ENCODE data around the gene ACOT13.
A peak's percentile ranks its signal among the peaks of the same experiment; 100 is the strongest.
"Not testable (repeated sequence)": the region's sequence is repeated elsewhere in the genome, so short reads cannot be mapped to it uniquely, and the experiment has no call there.

ACOT13 gene

DNA sequence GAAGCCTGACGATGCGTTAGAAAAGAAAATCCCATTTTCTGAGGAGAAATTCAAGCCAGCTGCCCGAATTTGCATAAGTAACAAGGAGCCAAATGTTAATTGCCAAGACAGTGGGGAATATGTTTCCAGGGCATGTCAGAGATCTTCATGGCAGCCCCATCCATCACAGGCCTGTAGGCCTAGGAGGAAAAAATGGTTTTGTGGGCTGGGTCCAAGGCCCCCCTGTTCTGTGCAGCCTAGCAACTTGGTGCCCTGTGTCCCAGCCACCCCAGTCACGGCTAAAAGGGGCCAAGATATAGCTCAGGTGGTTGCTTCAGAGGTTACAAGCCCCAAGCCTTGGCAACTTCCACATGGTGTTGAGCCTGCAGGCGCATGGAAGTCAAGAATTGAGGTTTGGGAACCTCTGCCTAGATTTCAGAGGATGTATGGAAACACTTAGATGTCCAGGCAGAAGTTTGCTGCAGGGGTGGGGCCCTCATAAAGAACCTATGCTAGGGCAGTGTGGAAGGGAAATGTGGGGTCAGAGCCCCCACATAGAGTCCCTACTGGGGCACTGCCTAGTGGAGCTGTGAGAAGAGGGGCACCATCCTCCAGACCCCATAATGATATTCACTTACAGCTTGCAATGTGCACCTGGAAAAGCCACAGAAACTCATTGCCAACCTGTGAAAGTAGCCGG, 64.7 kb downstream of the ACOT13 start:
- DNase-seq = not testable (repeated sequence)

DNA sequence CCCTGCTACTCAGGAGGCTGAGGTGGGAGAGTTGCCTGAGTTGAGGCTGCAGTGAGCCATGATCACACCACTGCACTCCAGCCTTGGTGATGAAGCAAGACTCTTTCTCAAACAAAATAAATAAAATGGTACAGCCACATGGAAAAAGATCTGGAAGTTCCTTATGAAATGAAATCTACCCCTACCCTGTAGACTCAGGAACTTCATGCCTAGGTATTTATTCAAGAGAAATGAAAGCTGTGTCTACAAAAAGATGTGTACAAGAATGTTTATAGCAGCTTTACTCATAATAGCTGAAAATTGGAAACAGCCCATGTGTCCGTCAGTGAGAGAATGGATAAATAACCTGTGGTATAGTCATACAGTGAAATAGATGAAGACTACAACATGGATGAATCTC, 67.3 kb downstream of the ACOT13 start:
- no peak for DNase-seq

GRCh38 chr6:24734710-24735109, 67.8 kb downstream of the ACOT13 start:
- not testable (repeated sequence) for DNase-seq

GRCh38 chr6:24738741-24739140, 71.9 kb downstream of the ACOT13 start:
- DNase-seq = no peak

- DNase-seq = no peak
Observed at GRCh38 chr6:24740861-24741260, 74.0 kb downstream of the ACOT13 start.

DNA sequence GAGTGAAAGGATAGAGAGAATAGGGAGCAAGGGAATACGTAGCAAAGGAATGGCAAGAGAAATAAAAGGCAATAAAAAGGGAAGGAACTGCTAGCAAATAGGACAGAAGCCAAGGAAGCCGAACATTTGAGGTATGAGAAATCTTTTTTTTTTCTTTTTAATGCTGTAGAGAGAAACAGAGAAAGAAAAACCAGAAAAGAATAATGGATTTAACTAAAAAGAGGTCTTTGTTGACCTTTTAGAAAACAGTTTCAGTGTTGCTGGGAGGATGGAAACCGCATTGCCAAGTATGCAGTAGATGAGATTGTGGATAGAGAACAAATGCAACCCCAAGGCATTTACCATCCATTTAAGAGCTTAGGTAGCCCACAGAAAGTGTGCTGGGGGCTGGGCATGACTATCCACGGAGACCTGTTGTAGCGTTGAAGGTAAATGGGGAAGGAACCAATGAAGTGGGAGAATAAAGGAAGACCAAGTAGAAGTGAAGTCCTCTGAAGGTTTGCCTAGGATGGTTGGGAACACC, 75.4 kb downstream of the ACOT13 start:
- DNase-seq = no peak

- peak; percentile 97 for DNase-seq
Observed at GRCh38 chr6:24743265-24743943, 76.5 kb downstream of the ACOT13 start.

GRCh38 chr6:24743944-24744335, 77.1 kb downstream of the ACOT13 start:
- DNase-seq = no peak

DNA sequence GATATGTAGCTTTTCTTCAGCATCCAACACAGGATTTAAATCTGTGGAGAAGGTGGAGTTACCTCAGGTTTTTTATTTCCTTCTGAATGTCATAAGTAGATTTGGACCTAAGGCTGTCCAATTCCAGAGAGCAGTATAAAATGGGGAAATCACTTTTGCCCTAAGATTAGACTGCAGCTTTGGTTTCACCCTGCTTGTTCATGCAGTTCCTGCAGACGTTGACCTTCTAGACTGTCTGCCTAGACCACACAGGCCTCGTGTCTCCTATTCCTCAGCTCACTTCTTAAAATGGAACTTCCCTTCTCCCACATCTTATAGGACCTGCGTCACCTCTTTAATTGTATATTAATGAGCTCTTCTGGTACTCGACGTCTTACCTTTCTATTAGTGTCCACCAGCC, 78.0 kb downstream of the ACOT13 start:
- no peak for DNase-seq

GRCh38 chr6:24749297-24749696, 82.4 kb downstream of the ACOT13 start:
- no peak for DNase-seq

- not testable (repeated sequence) for DNase-seq
Observed at GRCh38 chr6:24750878-24751277, 84.0 kb downstream of the ACOT13 start.

GRCh38 chr6:24752503-24752902, 85.6 kb downstream of the ACOT13 start:
- DNase-seq = no peak

GRCh38 chr6:24752917-24753492, 86.1 kb downstream of the ACOT13 start:
- DNase-seq = no peak

GRCh38 chr6:24753545-24753944, 86.7 kb downstream of the ACOT13 start:
- DNase-seq = no peak

DNA sequence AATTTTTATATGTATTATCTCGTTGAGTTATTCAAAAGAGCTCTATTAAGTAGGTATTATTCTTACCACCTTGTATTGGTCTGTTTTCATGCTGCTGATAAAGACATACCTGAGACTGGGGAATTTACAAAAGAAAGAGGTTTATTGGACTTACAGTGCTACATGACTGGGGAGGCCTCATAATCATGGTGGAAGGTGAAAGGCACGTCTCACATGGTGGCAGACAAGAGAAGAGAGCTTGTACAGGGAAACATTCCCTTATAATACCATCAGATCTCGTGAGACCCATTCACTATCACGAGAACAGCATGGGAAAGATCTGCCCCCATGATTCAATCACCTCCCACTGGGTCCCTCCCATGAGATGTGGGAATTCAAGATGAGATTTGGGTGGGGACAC, 87.5 kb downstream of the ACOT13 start:
- not testable (repeated sequence) for DNase-seq
